GM21786 (cell line): ENCODE measurements around the gene SLC2A8.

Experiments
- ATAC-seq: cut with Tn5 transposase; IDR thresholded peaks from one replicate; pipeline ENCODE4 v1.9.1; 2021; ENCODE audit not compliant: unreplicated experiment

SLC2A8 gene

DNA sequence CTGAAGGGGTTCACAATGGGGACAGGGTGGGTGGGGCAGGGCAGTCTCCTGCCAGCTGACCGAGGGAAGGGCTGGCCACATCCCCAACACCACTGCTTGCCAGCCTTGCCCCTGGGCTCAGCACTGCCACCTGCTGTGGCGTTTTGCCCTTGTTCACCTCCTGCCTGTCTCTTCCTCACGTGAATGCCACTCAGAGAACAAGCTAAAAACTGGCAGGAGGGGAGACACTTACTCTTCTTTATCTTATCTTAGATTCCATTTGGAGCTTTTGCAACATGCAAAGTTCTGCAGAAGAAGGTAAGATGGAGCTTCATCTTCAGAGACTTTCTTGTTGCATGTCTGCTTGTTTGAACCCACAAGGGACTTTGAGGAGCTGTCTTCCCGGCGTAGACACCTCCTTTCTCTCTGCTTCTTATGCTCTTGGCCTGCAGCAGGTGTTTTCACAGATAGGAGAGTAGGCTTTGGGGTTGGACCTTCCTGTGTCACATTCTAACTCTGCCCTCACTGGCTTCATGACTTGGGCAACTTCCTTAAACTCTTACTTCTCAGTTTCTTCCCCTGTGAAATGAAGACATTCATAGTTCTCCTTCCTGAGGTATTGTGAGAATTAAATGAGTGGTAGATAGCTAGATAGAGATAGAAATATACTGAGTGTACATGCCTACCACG lies 58.5 kb downstream of the SLC2A8 start:
- no peak for ATAC-seq

DNA sequence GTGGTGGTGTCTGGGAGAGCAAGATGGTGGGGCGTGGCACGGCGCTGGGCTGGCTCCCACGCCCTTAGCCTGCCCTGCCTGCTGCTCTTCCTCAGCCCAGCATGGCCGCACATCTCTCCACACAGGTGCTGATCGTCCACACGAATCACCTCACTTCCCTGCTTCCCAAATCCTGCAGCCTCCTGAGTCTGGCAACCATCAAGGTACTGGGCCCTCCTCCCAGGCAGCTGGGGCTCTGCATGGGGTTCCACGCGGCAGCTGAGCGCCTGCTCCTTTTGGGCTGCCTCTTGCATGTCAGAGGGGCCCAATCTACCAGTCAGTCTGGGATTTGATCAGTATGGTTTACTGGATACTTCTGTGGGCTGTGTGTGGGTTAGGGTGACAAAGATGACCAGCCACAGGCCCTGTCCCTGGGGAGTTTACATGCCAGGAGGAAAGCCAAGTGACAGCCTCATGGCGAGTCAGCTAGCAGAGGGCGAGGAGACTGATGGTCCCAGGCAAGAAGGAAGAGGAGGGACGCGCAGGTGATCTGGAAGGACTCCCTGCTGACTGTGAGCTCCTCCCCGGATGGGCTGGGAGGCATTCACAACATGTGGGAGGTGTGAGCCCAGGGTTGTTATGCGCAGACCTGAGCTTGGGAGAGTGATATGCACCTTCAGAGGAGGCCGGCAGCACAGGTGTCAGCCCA lies 60.4 kb downstream of the SLC2A8 start:
- ATAC-seq, result no peak
